ENCODE results near the gene ZNF865. TPM values are rescaled to one million over a fixed set of nuclear protein-coding genes. Genes with fewer than 3 reads are reported as not detected.

The ZNF865 gene
- total and polyA plus RNA-seq, 10 of the 15 experiments (the other 5 are each of a cell fraction or from before 2014, with no cell fraction given) = 0.02 to 18.3 (median 0.90) TPM

DNA sequence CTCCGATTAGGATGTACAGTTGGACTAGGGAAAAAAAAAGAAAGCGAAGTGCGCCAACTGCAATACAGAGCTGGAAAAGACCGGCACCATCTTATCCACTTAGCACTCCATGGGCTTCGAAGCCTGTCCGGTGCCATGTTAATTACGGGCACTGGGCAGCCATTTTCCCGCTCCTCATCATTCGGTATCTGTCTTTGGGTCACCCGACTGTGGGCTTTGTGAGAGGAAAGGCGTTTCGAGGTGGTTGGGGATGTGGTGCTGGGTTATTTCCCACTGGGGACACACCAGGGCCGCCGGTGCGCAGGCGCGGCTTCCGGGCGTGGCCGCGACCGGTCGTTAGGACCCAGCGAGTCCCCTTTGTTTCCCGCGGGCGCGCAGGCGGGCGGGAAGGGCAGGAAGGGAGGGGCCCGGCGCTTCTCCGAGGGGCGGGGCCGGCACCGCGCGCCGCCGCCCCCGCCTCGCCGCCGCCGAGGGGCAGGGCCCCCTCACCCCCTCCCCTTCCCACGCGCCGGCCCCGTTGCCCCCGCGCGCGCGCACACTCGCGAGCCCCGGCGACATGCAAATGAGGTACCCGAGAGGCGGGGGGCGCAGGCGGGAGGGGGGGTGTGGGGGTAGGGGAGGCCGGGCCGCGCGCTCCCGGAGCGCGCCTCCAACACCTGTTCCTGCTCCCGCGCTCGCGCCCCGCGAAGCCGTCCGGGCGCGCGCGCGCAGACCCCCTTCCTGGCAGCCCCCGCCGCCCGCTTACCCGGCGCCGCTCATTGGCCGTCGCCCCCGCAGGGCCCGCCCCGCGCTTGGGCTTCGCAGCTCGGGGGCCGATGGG is 5.4 kb upstream of the ZNF865 start, which contains the start of gene ZNF524 (continued):
- TF ChIP-seq USF1 (IDR thresholded peaks at IDR 0.05; ENCODE audit: borderline replicate concordance, extremely low read length, insufficient read depth, low read depth, low read length) (no peak), RCOR1 (conservative IDR thresholded peaks at IDR 0.05; ENCODE audit: low read depth, low read length) (0 out of 2 replicates have a peak, but pooled peaks have one; percentile 50), ZNF217 (IDR thresholded peaks at IDR 0.05) (no peak), SKIL (IDR thresholded peaks at IDR 0.05; ENCODE audit: low read depth, poor library complexity, severe bottlenecking) (no peak), KAT2A (conservative IDR thresholded peaks at IDR 0.05; ENCODE audit: control insufficient read depth, low read depth, low read length) (no peak), BACH1 (IDR thresholded peaks at IDR 0.05; ENCODE audit: borderline replicate concordance) (0 out of 2 replicates have a peak, but pooled peaks have one; percentile 38), TCF3 (IDR thresholded peaks at IDR 0.05; ENCODE audit: borderline replicate concordance, insufficient read depth, low read depth, low read length) (0 out of 2 replicates have a peak, but pooled peaks have one; percentile 24), RBBP5 (conservative IDR thresholded peaks at IDR 0.05) (0 out of 2 replicates have a peak, but pooled peaks have one; percentile 34), SUPT20H (IDR thresholded peaks at IDR 0.05; ENCODE audit: borderline replicate concordance, control insufficient read depth, low read depth, low read length) (no peak), ZNF384 (IDR thresholded peaks at IDR 0.05; ENCODE audit: borderline replicate concordance, low read depth, low read length) (no peak), PAX5 (IDR thresholded peaks at IDR 0.05; ENCODE audit: borderline replicate concordance, low read depth, low read length) (no peak), ZNF207 (IDR thresholded peaks at IDR 0.05; ENCODE audit: borderline replicate concordance) (peak; percentile 90)
